ENCODE data around the gene USP4.

Gene USP4, protein sequence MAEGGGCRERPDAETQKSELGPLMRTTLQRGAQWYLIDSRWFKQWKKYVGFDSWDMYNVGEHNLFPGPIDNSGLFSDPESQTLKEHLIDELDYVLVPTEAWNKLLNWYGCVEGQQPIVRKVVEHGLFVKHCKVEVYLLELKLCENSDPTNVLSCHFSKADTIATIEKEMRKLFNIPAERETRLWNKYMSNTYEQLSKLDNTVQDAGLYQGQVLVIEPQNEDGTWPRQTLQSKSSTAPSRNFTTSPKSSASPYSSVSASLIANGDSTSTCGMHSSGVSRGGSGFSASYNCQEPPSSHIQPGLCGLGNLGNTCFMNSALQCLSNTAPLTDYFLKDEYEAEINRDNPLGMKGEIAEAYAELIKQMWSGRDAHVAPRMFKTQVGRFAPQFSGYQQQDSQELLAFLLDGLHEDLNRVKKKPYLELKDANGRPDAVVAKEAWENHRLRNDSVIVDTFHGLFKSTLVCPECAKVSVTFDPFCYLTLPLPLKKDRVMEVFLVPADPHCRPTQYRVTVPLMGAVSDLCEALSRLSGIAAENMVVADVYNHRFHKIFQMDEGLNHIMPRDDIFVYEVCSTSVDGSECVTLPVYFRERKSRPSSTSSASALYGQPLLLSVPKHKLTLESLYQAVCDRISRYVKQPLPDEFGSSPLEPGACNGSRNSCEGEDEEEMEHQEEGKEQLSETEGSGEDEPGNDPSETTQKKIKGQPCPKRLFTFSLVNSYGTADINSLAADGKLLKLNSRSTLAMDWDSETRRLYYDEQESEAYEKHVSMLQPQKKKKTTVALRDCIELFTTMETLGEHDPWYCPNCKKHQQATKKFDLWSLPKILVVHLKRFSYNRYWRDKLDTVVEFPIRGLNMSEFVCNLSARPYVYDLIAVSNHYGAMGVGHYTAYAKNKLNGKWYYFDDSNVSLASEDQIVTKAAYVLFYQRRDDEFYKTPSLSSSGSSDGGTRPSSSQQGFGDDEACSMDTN

DNA sequence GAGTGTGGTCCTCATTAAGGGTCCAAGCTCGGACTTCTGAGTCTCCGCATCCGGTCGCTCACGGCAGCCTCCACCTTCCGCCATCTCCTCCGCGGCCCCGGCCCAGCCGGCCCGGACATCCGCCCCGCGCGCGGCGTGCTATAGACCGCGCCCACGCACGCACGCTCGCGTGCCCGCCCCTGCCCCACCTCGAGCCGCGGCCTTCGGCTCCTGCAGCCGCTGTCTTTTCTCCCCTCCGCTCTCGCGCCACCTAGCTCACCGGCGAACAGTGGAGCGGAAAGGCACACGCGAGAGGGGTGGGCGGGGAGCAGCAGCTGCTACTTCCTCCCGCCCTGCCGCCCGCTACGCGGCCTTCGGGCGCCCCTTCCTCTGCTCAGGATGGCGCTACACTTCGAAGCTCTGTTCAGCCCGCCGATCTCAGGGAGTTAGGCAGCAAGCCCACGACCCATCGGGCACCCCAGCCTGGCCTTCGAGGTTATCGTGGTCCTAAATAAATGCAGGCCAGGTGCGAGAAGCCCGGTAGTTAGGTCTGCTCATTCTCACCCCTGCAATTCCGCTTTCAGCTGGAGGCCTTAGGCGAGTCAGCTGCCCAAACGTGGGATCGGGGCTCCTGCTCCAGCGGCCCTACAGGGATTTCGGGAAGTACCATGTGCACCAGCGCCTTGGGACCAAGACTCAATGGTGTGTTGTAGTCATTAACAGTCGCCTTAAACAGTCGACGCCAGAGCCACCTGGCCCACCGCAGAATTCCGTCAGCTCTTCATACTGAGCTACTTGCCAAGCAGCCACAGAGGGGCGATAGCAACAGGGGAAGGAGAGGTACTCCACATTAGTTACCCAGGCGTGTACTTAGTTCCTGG lies at the start of gene USP4:
Gene USP4 (minus strand): TSS at position 113 of the 860 bp plus-strand sequence. CDS start 29 bp downstream, at position 84.
- peak; percentile 91 to 93 for ATAC-seq

- ATAC-seq, result no peak
Observed at GRCh38 chr3:49389297-49389696, 49.4 kb upstream of the USP4 start.

GRCh38 chr3:49388289-49388820 lies 48.5 kb upstream of the USP4 start:
- ATAC-seq, result no peak

GRCh38 chr3:49387721-49388120 lies 47.9 kb upstream of the USP4 start:
- ATAC-seq, result peak; percentile 81 to 86

GRCh38 chr3:49386056-49386756 lies 46.4 kb upstream of the USP4 start:
- ATAC-seq, result no peak

GRCh38 chr3:49385617-49386016 lies 45.8 kb upstream of the USP4 start:
- ATAC-seq, result no peak

DNA sequence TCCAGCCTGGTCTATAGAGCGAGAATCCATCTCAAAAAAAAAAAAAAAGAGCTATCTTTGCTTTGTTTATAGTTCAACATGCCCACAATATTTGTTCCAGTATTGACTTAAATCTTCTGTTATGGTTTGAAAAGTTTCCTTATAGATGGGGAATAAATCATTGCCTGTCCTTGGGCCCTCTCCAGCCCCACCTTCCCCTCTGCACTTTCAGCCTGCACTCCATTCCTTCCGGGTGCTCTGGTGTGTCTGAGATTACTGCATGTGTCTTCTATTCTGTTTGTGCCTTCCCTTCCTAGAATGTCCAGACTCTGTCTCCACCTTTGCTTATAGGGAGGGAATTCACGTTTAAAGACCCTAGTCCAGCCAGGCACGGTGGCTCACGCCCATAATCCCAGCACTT lies 43.5 kb upstream of the USP4 start:
- no peak for ATAC-seq

GRCh38 chr3:49378249-49378895 lies 38.5 kb upstream of the USP4 start:
- no peak for ATAC-seq

GRCh38 chr3:49377483-49377882 lies 37.6 kb upstream of the USP4 start:
- peak; percentile 93 to 95 for ATAC-seq

DNA sequence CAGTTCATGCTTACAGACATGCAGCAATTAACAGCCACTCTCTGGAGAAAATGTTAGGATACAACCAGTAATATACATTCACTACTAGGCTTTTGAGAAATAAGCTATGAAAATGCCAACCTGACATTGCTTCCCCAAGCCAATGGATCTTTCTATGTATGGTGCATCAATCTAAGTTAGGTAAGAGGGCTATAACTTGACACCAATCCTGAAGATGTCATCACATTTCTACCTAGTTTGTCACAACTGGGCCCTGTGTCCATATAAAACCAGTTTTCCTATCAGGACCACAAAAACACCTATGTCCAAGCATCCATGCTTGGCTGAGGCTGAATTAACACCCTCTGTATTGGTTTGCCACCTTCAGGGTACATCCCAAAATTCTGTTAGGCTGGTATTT lies 32.1 kb upstream of the USP4 start:
- no peak for ATAC-seq

DNA sequence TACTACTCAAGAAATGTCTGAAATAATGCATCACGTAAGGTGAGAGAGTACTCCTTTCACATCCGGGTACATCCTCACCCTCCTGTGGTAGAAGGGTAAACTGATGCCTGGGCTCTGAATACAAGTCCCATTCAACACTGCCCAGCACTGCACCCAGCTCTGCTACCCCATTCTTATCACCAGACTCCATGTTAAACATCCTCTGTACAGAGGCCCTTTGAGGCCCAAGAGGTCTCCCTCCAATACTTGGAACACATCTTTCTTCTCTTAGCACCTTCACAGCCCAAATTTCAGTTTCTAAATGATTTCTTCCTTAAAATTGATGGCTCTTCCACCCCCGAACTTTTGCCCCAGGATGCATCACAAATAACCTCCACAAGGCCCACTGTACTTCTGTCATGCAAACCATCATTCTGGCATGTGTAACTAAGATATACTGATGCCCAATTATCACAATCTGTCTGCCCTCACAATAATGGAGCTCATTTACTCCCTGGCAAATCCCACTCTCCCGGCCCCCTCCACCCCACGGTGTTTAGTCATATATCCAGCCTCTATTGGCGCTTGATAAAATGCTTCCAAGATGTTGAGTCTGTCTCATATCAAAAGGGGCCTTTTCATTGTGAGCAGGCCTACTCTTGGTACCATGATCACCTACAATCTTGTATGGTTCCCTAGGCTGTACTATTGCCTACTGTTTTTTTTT lies 30.9 kb upstream of the USP4 start:
- no peak for ATAC-seq

DNA sequence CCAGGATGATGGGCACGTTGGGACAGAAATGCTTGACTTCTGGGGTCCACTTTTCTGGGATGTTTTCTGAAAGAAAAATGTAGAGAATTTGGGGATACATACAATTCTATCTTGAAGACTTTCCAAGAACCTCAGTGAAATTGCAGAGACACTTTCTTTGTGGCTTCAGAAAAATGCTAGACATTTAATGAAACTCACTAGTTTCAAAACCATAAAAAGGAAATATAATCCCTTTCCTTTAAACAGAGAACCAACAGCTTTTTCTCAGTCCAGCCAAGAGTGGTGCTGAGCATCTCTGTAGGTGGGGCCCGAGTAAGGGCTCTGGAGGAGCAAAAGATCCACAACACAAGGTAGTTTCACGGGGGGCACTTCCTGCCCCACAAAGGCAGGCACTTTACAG lies 22.7 kb upstream of the USP4 start:
- no peak for ATAC-seq

- ATAC-seq, result no peak
Observed at GRCh38 chr3:49359623-49360022, 19.8 kb upstream of the USP4 start.

- peak in 1 of 2 donors; percentile 15 for ATAC-seq
Observed at GRCh38 chr3:49358884-49359225, 19.0 kb upstream of the USP4 start.

DNA sequence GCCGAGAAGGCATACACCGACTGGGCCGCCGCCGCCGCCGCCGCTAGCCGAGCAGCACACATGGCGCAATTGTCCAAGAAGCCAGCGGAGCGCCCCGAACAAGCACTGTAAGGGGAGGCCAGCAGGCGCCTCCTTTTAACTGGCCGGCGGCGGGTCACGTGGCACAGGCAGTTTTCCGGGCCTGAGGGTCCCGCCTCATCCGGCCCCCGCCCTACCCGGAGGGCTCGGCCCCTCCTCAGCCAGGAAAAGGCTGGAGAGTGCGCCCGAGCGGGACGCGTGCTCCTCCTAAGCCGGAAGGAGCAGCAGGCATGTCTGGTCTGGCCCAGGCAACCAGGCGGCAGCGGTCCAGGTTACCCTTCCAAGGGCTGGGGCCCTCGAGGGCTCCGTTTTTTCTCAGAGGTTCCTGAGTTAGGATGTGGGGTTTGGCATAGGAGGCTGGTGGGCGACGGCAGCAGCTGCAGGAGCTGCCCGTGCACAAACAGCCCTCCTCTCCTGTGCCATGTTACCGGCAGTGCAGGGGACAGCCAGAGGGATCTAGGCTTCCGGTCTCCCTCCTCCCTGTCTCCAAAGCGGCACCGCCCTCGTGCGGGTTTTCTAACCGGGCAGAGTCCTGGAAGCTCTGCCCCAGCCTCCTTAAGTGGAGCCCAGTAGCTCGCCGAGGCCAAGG lies 18.5 kb upstream of the USP4 start, which contains the start of gene GPX1:
Gene GPX1 (minus strand): TSS at position 137 of the 667 bp plus-strand sequence. CDS start 75 bp downstream, at position 62.
- peak; percentile 86 to 87 for ATAC-seq

- ATAC-seq, result peak; percentile 50 to 54
Observed at GRCh38 chr3:49357443-49358216, 17.8 kb upstream of the USP4 start.

GRCh38 chr3:49357095-49357442 lies 17.2 kb upstream of the USP4 start:
- peak; percentile 1 to 5 for ATAC-seq

GRCh38 chr3:49352890-49353421 lies 13.1 kb upstream of the USP4 start:
- ATAC-seq, result no peak

GRCh38 chr3:49352281-49352680 lies 12.4 kb upstream of the USP4 start:
- no peak for ATAC-seq

Measured in activated CD4-positive, CD25-positive, alpha-beta regulatory T cell treated with anti-CD3 and anti-CD28 coated beads, Interleukin-2, amount 50 U/mL, for 24 hours (primary cell).